Tibial nerve (tissue), 4 donors: ENCODE results near the gene CYB5B. TPM values are rescaled to one million over a fixed set of nuclear protein-coding genes. Genes with fewer than 3 reads are reported as not detected.
"Not testable (repeated sequence)": the region's sequence is repeated elsewhere in the genome, so short reads cannot be mapped to it uniquely, and the experiment has no call there.

Experiments used
- DNase-seq, 2 donors: peaks; one replicate each; pipeline ENCODE4 v3.0.0-alpha.2; 2019; ENCODE audit warnings: low spot score in 2 of 2
- H3K27ac ChIP-seq, 4 donors: fragments of 200-600 bp; sonication (generic) in 3 of 4; one replicate each; pipeline ENCODE4 v1.5.1; 2017 to 2019; ENCODE audit warnings: mild to moderate bottlenecking in 1 of 4
- H3K27me3 ChIP-seq, 2 donors: fragments of 200-600 bp; sonication (generic) in 1 of 2; one replicate each; pipeline versions ENCODE4 v1.5.1 to v1.6.0; 2017 to 2019
- H3K36me3 ChIP-seq, 3 donors: fragments of 200-600 bp; sonication (generic); one replicate each; pipeline ENCODE4 v1.5.1; 2018 to 2019
- H3K4me1 ChIP-seq, 4 donors: fragments of 200-600 bp; sonication (generic) in 3 of 4; one replicate each; pipeline ENCODE4 v1.5.1; 2017 to 2019
- H3K4me3 ChIP-seq, 4 donors: fragments of 200-600 bp; sonication (generic) in 3 of 4; one replicate each; pipeline ENCODE4 v1.5.1; 2017 to 2019; ENCODE audit warnings: mild to moderate bottlenecking in 1 of 4, moderate library complexity in 1 of 4
- H3K9me3 ChIP-seq, 4 donors: fragments of 200-600 bp; sonication (generic) in 3 of 4; one replicate each; pipeline ENCODE4 v1.5.1; 2017 to 2019
- EP300 ChIP-seq, 2 donors: sonication (generic); formaldehyde crosslinking; IDR thresholded peaks; one replicate each; pipeline ENCODE4 v1.6.1; 2017; ENCODE audit warnings: antibody characterized with exemption in 2 of 2, mild to moderate bottlenecking in 1 of 2
- POLR2A ChIP-seq, 2 donors: fragments of 450-650 bp; IDR thresholded peaks; one replicate each; pipeline ENCODE4 v1.6.1; 2017; ENCODE audit warnings: antibody characterized with exemption in 2 of 2, mild to moderate bottlenecking in 2 of 2, moderate library complexity in 2 of 2
- WGBS, 2 donors: methylation state at CpG; one replicate each; pipeline ENCODE4 v1.1.5; 2018; 5-methylcytosine and 5-hydroxymethylcytosine counted together
- total RNA-seq, 4 donors: library from RNA; depleted of rRNA; stranded (reverse); fragments of >200 nt; gene quantifications; one replicate each; pipeline ENCODE4 v1.1.0, GENCODE V29; 2016
- TF ChIP-seq, protein P1 (sequence below), 5 experiments: fragments of 200-600 bp in 3 of 5; fragments of 450-650 bp in 2 of 5; sonication (generic) in 3 of 5; IDR thresholded peaks; one replicate each; pipeline ENCODE4 v1.5.1; 2016 to 2019; ENCODE audit warnings: antibody characterized with exemption in 5 of 5, mild to moderate bottlenecking in 3 of 5, moderate library complexity in 2 of 5

CYB5B gene
- total RNA-seq, 4 donors from 2014 or later = 26.6 to 45.9 (median 30.7) TPM

DNA sequence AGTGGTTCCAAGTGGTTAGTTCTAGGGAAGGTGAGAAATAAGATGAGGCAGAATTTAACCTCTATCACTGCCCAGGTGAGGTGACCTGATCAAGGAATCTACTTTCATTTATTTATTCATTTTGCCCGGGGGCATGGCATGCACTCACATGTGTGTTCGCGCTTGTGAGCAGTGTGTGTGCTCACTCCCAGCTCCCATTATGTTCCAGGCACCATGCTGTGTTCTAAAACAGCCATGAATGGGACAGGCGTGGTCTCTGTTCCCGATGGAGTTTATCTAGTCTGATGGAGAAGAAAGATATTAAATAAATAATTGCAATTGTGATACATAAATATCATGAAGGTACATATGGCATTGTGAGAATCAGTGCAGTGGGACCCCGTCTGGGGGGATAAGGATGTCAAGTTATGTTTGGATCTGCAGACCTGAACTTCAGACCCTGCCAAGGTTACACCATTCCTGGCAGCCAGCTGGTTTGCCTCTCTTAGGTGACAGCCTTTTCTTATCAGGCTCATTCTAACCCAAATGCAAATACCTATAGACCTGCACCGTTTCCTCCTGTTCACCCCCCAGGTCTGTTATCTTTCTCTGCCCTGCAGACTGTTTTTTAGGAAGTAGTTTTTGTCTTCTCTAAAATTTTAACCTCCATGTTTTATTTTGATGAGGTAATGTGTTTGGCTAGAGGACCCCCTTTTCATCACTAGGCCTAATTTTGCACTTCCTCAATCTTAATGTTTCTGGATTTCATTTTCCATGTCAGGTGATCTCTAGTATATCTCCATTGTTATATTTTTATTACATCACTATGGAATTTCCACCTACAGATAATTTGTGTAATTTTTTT is 11.8 kb downstream of the CYB5B start:
- no peaks in the 10 kb centered on the region for H3K27me3 ChIP-seq
- WGBS, 2 donors = 85 to 89% methylated on average over 7 of the region's 7 CpGs
- peak overlapping the region in 1 of 4 donors; percentile 13 for H3K27ac ChIP-seq
- no peak overlapping the region for H3K4me3 ChIP-seq
- DNase-seq = no peak
- H3K36me3 ChIP-seq = peaks cover 0 to 35% (median 0%) of the 10 kb centered on the region in 3 donors
- peaks cover 0 to 21% (median 7%) of the 10 kb centered on the region in 4 donors for H3K4me1 ChIP-seq
- TF ChIP-seq, protein P1, sequence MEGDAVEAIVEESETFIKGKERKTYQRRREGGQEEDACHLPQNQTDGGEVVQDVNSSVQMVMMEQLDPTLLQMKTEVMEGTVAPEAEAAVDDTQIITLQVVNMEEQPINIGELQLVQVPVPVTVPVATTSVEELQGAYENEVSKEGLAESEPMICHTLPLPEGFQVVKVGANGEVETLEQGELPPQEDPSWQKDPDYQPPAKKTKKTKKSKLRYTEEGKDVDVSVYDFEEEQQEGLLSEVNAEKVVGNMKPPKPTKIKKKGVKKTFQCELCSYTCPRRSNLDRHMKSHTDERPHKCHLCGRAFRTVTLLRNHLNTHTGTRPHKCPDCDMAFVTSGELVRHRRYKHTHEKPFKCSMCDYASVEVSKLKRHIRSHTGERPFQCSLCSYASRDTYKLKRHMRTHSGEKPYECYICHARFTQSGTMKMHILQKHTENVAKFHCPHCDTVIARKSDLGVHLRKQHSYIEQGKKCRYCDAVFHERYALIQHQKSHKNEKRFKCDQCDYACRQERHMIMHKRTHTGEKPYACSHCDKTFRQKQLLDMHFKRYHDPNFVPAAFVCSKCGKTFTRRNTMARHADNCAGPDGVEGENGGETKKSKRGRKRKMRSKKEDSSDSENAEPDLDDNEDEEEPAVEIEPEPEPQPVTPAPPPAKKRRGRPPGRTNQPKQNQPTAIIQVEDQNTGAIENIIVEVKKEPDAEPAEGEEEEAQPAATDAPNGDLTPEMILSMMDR (IDR thresholded peaks at IDR 0.05) = no peak
- TF ChIP-seq POLR2A (IDR thresholded peaks at IDR 0.05) (no peak), EP300 (IDR thresholded peaks at IDR 0.05) (no peak)
- no peaks in the 10 kb centered on the region for H3K9me3 ChIP-seq

DNA sequence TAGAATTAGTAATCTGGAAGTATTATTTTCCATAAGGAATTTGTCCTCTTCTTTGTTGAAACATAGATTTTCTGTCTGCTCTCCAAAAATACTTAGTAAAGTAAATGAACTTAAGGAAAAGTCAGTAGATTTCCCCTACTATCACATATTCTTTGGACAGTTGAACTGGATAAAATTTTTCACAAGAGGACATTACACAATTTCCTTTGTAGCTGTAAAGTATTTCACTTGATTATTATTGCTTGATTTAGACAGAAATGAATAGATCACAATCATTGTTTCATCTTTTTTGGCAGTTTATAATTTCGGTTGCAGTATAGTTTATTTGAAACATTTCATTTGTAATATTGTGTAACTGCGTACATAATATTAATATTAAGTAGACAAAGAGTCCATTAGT is 12.5 kb downstream of the CYB5B start:
- TF ChIP-seq EP300 (IDR thresholded peaks at IDR 0.05) (no peak), POLR2A (IDR thresholded peaks at IDR 0.05) (no peak)
- TF ChIP-seq, protein P1 (IDR thresholded peaks at IDR 0.05) = no peak
- WGBS, 2 donors = 49 to 54% methylated on average over 2 of the region's 2 CpGs
- DNase-seq = no peak

DNA sequence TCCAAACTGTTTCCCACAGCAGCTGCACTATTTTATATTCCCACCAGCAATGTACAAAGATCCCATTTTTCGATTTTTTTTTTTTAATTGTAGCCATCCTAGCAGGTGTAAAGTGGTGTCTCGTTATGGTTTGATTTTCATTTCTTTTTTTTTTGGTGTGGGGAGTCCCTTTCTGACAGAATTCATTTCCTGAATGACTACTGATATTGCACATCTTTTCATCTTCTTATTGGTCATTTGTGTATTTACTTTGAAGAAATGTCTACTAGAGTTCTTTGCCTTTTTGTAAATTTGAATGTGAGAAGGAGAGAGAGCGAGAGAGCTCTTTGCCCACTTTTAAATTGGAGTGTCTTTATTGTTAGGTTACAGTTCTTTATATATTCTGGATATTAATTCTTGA is 14.0 kb downstream of the CYB5B start:
- H3K36me3 ChIP-seq = peaks cover 0 to 13% (median 0%) of the 10 kb centered on the region in 3 donors
- no peak overlapping the region for H3K4me3 ChIP-seq
- no peak for DNase-seq
- H3K4me1 ChIP-seq = peaks cover 0 to 33% (median 12%) of the 10 kb centered on the region in 4 donors
- H3K27ac ChIP-seq = no peak overlapping the region
- TF ChIP-seq EP300 (IDR thresholded peaks at IDR 0.05) (no peak), POLR2A (IDR thresholded peaks at IDR 0.05) (no peak)
- TF ChIP-seq, protein P1 (IDR thresholded peaks at IDR 0.05) = no peak
- 86 to 91% methylated on average over 3 of the region's 3 CpGs for WGBS, 2 donors
- H3K9me3 ChIP-seq = no peaks in the 10 kb centered on the region
- no peaks in the 10 kb centered on the region for H3K27me3 ChIP-seq

More for the DNA sequence above, 12.5 kb downstream of the CYB5B start:
- Histone ChIP-seq H3K9me3 (no peaks in the 10 kb centered on the region), H3K4me1 (peaks cover 0 to 25% (median 7%) of the 10 kb centered on the region in 4 donors), H3K27me3 (no peaks in the 10 kb centered on the region), H3K4me3 (no peak overlapping the region), H3K27ac (peak overlapping the region in 1 of 4 donors; percentile 13), H3K36me3 (peaks cover 0 to 28% (median 0%) of the 10 kb centered on the region in 3 donors)

DNA sequence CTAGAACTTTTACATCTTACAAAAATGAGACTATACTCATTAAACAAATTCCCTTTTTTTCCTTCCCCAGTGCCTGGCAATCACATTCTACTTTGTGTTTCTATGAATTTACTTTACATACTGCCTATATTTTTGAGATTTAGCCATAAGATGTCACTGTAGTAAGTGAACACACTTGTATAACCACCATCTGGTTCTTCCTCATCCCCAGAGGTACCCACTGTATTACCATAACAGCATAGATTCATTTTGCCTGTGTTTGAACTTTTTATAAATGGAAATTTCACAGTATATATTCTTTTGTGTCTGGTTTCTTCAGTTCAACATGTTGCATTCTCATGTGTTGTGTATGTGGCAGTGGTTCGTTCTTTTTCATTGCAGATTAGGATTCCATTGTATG is 15.8 kb downstream of the CYB5B start:
- H3K4me1 ChIP-seq = peaks cover 0 to 49% (median 19%) of the 10 kb centered on the region in 4 donors
- no peak for DNase-seq
- 43 to 88% methylated on average over 1 of the region's 1 CpG for WGBS, 2 donors
- TF ChIP-seq EP300 (IDR thresholded peaks at IDR 0.05) (no peak), POLR2A (IDR thresholded peaks at IDR 0.05) (no peak)
- TF ChIP-seq, protein P1 (IDR thresholded peaks at IDR 0.05) = no peak
- H3K9me3 ChIP-seq = no peaks in the 10 kb centered on the region
- H3K27me3 ChIP-seq = no peaks in the 10 kb centered on the region
- H3K27ac ChIP-seq = no peak overlapping the region
- H3K36me3 ChIP-seq = peaks cover 0 to 8% (median 0%) of the 10 kb centered on the region in 3 donors
- H3K4me3 ChIP-seq = no peak overlapping the region

DNA sequence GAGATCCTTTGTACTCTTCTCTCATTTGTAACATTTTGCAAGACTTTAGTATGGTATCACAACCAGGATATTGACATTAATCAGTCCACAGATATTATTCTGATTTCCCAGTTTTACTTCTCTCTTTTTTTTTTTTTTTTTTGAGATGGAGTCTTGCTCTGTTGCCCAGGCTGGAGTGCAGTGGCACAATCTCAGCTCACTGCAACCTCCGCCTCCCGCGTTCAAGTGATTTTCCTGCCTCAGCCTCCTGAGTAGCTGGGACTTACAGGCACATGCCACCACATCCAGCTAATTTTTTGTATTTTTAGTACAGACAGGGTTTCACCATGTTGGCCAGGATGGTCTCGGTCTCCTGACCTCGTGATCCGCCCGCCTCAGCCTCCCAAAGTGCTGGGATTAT is 16.6 kb downstream of the CYB5B start:
- WGBS, 2 donors = 97 to 99% methylated on average over 7 of the region's 7 CpGs
- H3K4me1 ChIP-seq = peaks cover 0 to 56% (median 21%) of the 10 kb centered on the region in 4 donors

More for the DNA sequence above, 16.6 kb downstream of the CYB5B start:
- not testable (repeated sequence) for H3K9me3 ChIP-seq, DNase-seq, H3K27ac ChIP-seq, H3K36me3 ChIP-seq, H3K27me3 ChIP-seq, H3K4me3 ChIP-seq
